ENCODE data around the gene NRBP1.

NRBP1 gene

GRCh38 chr2:27489498-27490397, 61.3 kb downstream of the NRBP1 start, which contains the start of gene IFT172:
IFT172 (minus strand) TSS chr2:27489743; CDS start chr2:27489653, 90 bp downstream.
- peak; percentile 94 to 96 for DNase-seq (ENCODE audit: low read depth in 1 of 2, low spot score in 1 of 2)
